ENCODE measurements around the gene DYDC2. TPM values are rescaled to one million over a fixed set of nuclear protein-coding genes. Genes with fewer than 3 reads are reported as not detected.
"Not testable (repeated sequence)": the region's sequence is repeated elsewhere in the genome, so short reads cannot be mapped to it uniquely, and the experiment has no call there.

Gene DYDC2
- total and polyA plus RNA-seq, 9 of the 15 experiments (the other 6 are each of a cell fraction or from before 2014, with no cell fraction given): 0.06 to 0.34 (median 0.15) TPM; not detected in 5

- no peak for TF ChIP-seq ZBTB11 (CRISPR knock-in tag; IDR thresholded peaks at IDR 0.05)
These were observed 60.0 kb downstream of the DYDC2 start (continued) for GRCh38 chr10:80416479-80417098.

GRCh38 chr10:80417256-80417655 is 60.7 kb downstream of the DYDC2 start:
- H3K9me3 ChIP-seq (replicated peaks; ENCODE audit: control insufficient read depth, insufficient read depth, low read depth, low read length); BruUV-seq (replicated peaks); ATAC-seq; H3K27ac ChIP-seq (ENCODE audit: extremely low read depth, low read depth, low read length); H2AFZ ChIP-seq (ENCODE audit: low read depth, low read length); CTCF ChIA-PET (ENCODE audit: low intra/inter-chr PET ratio); H3K9ac ChIP-seq (ENCODE audit: insufficient read depth in 1 of 2, low read depth in 2 of 2, low read length in 2 of 2); H4K20me1 ChIP-seq (replicated peaks; ENCODE audit: control insufficient read depth, insufficient read depth, low read length); in situ Hi-C loops (cut with MboI); POLR2A ChIA-PET; H3K9me1 ChIP-seq (ENCODE audit: control insufficient read depth, insufficient read depth, low read length); DNase-seq (ENCODE audit: extremely low read depth in 1 of 4, low spot score in 3 of 4); FAIRE-seq; H3K4me3 ChIP-seq; intact Hi-C loops (cut with micrococcal nuclease); H3K79me2 ChIP-seq (ENCODE audit: control insufficient read depth, insufficient read depth, low read length); H3K36me3 ChIP-seq (ENCODE audit: control insufficient read depth, insufficient read depth, low read length); H3K4me2 ChIP-seq (ENCODE audit: insufficient read depth, low read length): not testable (repeated sequence)
- 2% methylated on average over 6 of the region's 6 CpGs for WGBS (ENCODE audit: insufficient coverage, low coverage, missing lambda C conversion rate)
- Histone ChIP-seq H3K27me3 (ENCODE audit: control insufficient read depth in 2 of 2, insufficient read depth in 2 of 2, low read length in 2 of 2) (peaks cover 19 to 23% of the 10 kb centered on the region in 2 experiments), H3K4me1 (replicated peaks in 1 of 2; ENCODE audit: control insufficient read depth in 2 of 2, insufficient read depth in 2 of 2, low read length in 2 of 2) (peaks cover 10 to 21% of the 10 kb centered on the region in 2 experiments; a peak in 4 of 5 replicates)

Other genes with a start within 250 kb of the DYDC2 start
- not detected in 2 replicates for gene PLAC9, start 224.1 kb upstream of the DYDC2 start, total RNA-seq (2014; rRNA removed)
- gene PLAC9, start 224.1 kb upstream of the DYDC2 start, total RNA-seq (2014; rRNA removed; fragmentation: Illumina TruSeq; extraction: Trizol): not detected in 2 replicates
- gene PLAC9, start 224.1 kb upstream of the DYDC2 start, total RNA-seq (2015; rRNA removed; fragmentation: Illumina TruSeq; extraction: Trizol): not detected in 2 replicates
- gene PLAC9, start 224.1 kb upstream of the DYDC2 start, total RNA-seq (2021): not detected in 2 replicates
- not detected in 2 replicates for gene PLAC9, start 224.1 kb upstream of the DYDC2 start, polyA plus RNA-seq (2011; rRNA removed)
- gene PLAC9, start 224.1 kb upstream of the DYDC2 start, polyA plus RNA-seq (2014; fragmentation: Illumina TruSeq; extraction: Trizol): not detected in 2 replicates
- gene PLAC9, start 224.1 kb upstream of the DYDC2 start, polyA plus RNA-seq (2014; fragmentation: Nextera tagmentation; extraction: Ambion mirVana): not detected
- not detected in 2 replicates for gene PLAC9, start 224.1 kb upstream of the DYDC2 start, polyA plus RNA-seq (2014; rRNA removed)
- gene ANXA11, start 151.2 kb upstream of the DYDC2 start, total RNA-seq (2014; rRNA removed): 109 and 153 TPM in 2 replicates
- gene ANXA11, start 151.2 kb upstream of the DYDC2 start, total RNA-seq (2014; rRNA removed; fragmentation: Illumina TruSeq; extraction: Trizol): 107 and 116 TPM in 2 replicates
- 148 and 173 TPM in 2 replicates for gene ANXA11, start 151.2 kb upstream of the DYDC2 start, total RNA-seq (2015; rRNA removed; fragmentation: Illumina TruSeq; extraction: Trizol)
- gene ANXA11, start 151.2 kb upstream of the DYDC2 start, total RNA-seq (2021): 182 and 201 TPM in 2 replicates
- 110 and 146 TPM in 2 replicates for gene ANXA11, start 151.2 kb upstream of the DYDC2 start, polyA plus RNA-seq (2011; rRNA removed)
- 212 and 243 TPM in 2 replicates for gene ANXA11, start 151.2 kb upstream of the DYDC2 start, polyA plus RNA-seq (2014; fragmentation: Illumina TruSeq; extraction: Trizol)
- gene ANXA11, start 151.2 kb upstream of the DYDC2 start, polyA plus RNA-seq (2014; fragmentation: Nextera tagmentation; extraction: Ambion mirVana): 10 to 100 TPM; 43.6 to 70.0 TPM
- gene ANXA11, start 151.2 kb upstream of the DYDC2 start, polyA plus RNA-seq (2014; rRNA removed): 95.7 and 97.6 TPM in 2 replicates
- gene MAT1A, start 67.1 kb upstream of the DYDC2 start, total RNA-seq (2014; rRNA removed): 0.05 and 0.12 TPM in 2 replicates
- 0.15 TPM in 1 of 2 replicates, not detected in the other for gene MAT1A, start 67.1 kb upstream of the DYDC2 start, total RNA-seq (2014; rRNA removed; fragmentation: Illumina TruSeq; extraction: Trizol)
- 0.11 and 0.26 TPM in 2 replicates for gene MAT1A, start 67.1 kb upstream of the DYDC2 start, total RNA-seq (2015; rRNA removed; fragmentation: Illumina TruSeq; extraction: Trizol)
- 0.24 and 0.42 TPM in 2 replicates for gene MAT1A, start 67.1 kb upstream of the DYDC2 start, total RNA-seq (2021)
- 0.03 and 0.04 TPM in 2 replicates for gene MAT1A, start 67.1 kb upstream of the DYDC2 start, polyA plus RNA-seq (2011; rRNA removed)
- gene MAT1A, start 67.1 kb upstream of the DYDC2 start, polyA plus RNA-seq (2014; fragmentation: Illumina TruSeq; extraction: Trizol): 0.03 TPM in 1 of 2 replicates, not detected in the other
- not detected for gene MAT1A, start 67.1 kb upstream of the DYDC2 start, polyA plus RNA-seq (2014; fragmentation: Nextera tagmentation; extraction: Ambion mirVana)
- 0.19 and 0.30 TPM in 2 replicates for gene MAT1A, start 67.1 kb upstream of the DYDC2 start, polyA plus RNA-seq (2014; rRNA removed)
- not detected in 2 replicates for gene DYDC1, start within 50 bp of the DYDC2 start, total RNA-seq (2014; rRNA removed)
- not detected in 2 replicates for gene DYDC1, start within 50 bp of the DYDC2 start, total RNA-seq (2014; rRNA removed; fragmentation: Illumina TruSeq; extraction: Trizol)
- gene DYDC1, start within 50 bp of the DYDC2 start, total RNA-seq (2015; rRNA removed; fragmentation: Illumina TruSeq; extraction: Trizol): not detected in 2 replicates
- not detected in 2 replicates for gene DYDC1, start within 50 bp of the DYDC2 start, total RNA-seq (2021)
- gene DYDC1, start within 50 bp of the DYDC2 start, polyA plus RNA-seq (2011; rRNA removed): not detected in 2 replicates
- gene DYDC1, start within 50 bp of the DYDC2 start, polyA plus RNA-seq (2014; fragmentation: Illumina TruSeq; extraction: Trizol): not detected in 2 replicates
- gene DYDC1, start within 50 bp of the DYDC2 start, polyA plus RNA-seq (2014; fragmentation: Nextera tagmentation; extraction: Ambion mirVana): not detected
- not detected in 2 replicates for gene DYDC1, start within 50 bp of the DYDC2 start, polyA plus RNA-seq (2014; rRNA removed)
- gene PRXL2A, start 51.8 kb downstream of the DYDC2 start, total RNA-seq (2014; rRNA removed): 0.14 and 0.41 TPM in 2 replicates
- gene PRXL2A, start 51.8 kb downstream of the DYDC2 start, total RNA-seq (2014; rRNA removed; fragmentation: Illumina TruSeq; extraction: Trizol): 0.64 and 0.84 TPM in 2 replicates
- gene PRXL2A, start 51.8 kb downstream of the DYDC2 start, total RNA-seq (2015; rRNA removed; fragmentation: Illumina TruSeq; extraction: Trizol): 1.2 and 1.4 TPM in 2 replicates
- gene PRXL2A, start 51.8 kb downstream of the DYDC2 start, total RNA-seq (2021): 0.71 and 0.87 TPM in 2 replicates
- gene PRXL2A, start 51.8 kb downstream of the DYDC2 start, polyA plus RNA-seq (2011; rRNA removed): 0.14 and 0.75 TPM in 2 replicates
- gene PRXL2A, start 51.8 kb downstream of the DYDC2 start, polyA plus RNA-seq (2014; fragmentation: Illumina TruSeq; extraction: Trizol): 0.83 and 1.1 TPM in 2 replicates
- gene PRXL2A, start 51.8 kb downstream of the DYDC2 start, polyA plus RNA-seq (2014; fragmentation: Nextera tagmentation; extraction: Ambion mirVana): under 1 TPM; 0.17 to 0.53 TPM
- gene PRXL2A, start 51.8 kb downstream of the DYDC2 start, polyA plus RNA-seq (2014; rRNA removed): 0.78 and 2.1 TPM in 2 replicates
- 22.4 and 33.3 TPM in 2 replicates for gene TSPAN14, start 97.5 kb downstream of the DYDC2 start, total RNA-seq (2014; rRNA removed)
- gene TSPAN14, start 97.5 kb downstream of the DYDC2 start, total RNA-seq (2014; rRNA removed; fragmentation: Illumina TruSeq; extraction: Trizol): 19.0 and 23.3 TPM in 2 replicates
- 22.5 and 24.4 TPM in 2 replicates for gene TSPAN14, start 97.5 kb downstream of the DYDC2 start, total RNA-seq (2015; rRNA removed; fragmentation: Illumina TruSeq; extraction: Trizol)
- 89.2 and 92.9 TPM in 2 replicates for gene TSPAN14, start 97.5 kb downstream of the DYDC2 start, total RNA-seq (2021)
- gene TSPAN14, start 97.5 kb downstream of the DYDC2 start, polyA plus RNA-seq (2011; rRNA removed): 42.9 and 65.1 TPM in 2 replicates
- gene TSPAN14, start 97.5 kb downstream of the DYDC2 start, polyA plus RNA-seq (2014; fragmentation: Illumina TruSeq; extraction: Trizol): 65.0 and 66.6 TPM in 2 replicates
- gene TSPAN14, start 97.5 kb downstream of the DYDC2 start, polyA plus RNA-seq (2014; fragmentation: Nextera tagmentation; extraction: Ambion mirVana): 1 to 10 TPM; 5.8 to 6.6 TPM
- gene TSPAN14, start 97.5 kb downstream of the DYDC2 start, polyA plus RNA-seq (2014; rRNA removed): 47.2 and 57.2 TPM in 2 replicates
- gene SH2D4B, start 181.1 kb downstream of the DYDC2 start, total RNA-seq (2014; rRNA removed): 0.29 TPM in 1 of 2 replicates, not detected in the other
- 0.04 TPM in 1 of 2 replicates, not detected in the other for gene SH2D4B, start 181.1 kb downstream of the DYDC2 start, total RNA-seq (2014; rRNA removed; fragmentation: Illumina TruSeq; extraction: Trizol)
- 0.04 TPM in 2 replicates for gene SH2D4B, start 181.1 kb downstream of the DYDC2 start, total RNA-seq (2015; rRNA removed; fragmentation: Illumina TruSeq; extraction: Trizol)
- 0.13 TPM in 1 of 2 replicates, not detected in the other for gene SH2D4B, start 181.1 kb downstream of the DYDC2 start, total RNA-seq (2021)
- 0.03 TPM in 1 of 2 replicates, not detected in the other for gene SH2D4B, start 181.1 kb downstream of the DYDC2 start, polyA plus RNA-seq (2011; rRNA removed)
- gene SH2D4B, start 181.1 kb downstream of the DYDC2 start, polyA plus RNA-seq (2014; fragmentation: Illumina TruSeq; extraction: Trizol): not detected in 2 replicates
- gene SH2D4B, start 181.1 kb downstream of the DYDC2 start, polyA plus RNA-seq (2014; fragmentation: Nextera tagmentation; extraction: Ambion mirVana): under 1 TPM in 1 of 2 experiments, not detected in 1; 0.14 TPM
- gene SH2D4B, start 181.1 kb downstream of the DYDC2 start, polyA plus RNA-seq (2014; rRNA removed): not detected in 2 replicates